GM10266 (cell line): ENCODE results near the gene PCDHA5.

Experiments
- DNase-seq: peaks from one replicate; pipeline ENCODE4 v3.0.0; 2012; ENCODE audit errors: extremely low spot score
- TF ChIP-seq, protein P1 (sequence below): IDR thresholded peaks from 2 replicates; pipeline ENCODE4 v1.5.1; 2012; ENCODE audit warnings: mild to moderate bottlenecking, low read depth; ENCODE audit not compliant: control insufficient read depth, insufficient read depth; ENCODE audit errors: missing control alignments

The PCDHA5 gene

DNA sequence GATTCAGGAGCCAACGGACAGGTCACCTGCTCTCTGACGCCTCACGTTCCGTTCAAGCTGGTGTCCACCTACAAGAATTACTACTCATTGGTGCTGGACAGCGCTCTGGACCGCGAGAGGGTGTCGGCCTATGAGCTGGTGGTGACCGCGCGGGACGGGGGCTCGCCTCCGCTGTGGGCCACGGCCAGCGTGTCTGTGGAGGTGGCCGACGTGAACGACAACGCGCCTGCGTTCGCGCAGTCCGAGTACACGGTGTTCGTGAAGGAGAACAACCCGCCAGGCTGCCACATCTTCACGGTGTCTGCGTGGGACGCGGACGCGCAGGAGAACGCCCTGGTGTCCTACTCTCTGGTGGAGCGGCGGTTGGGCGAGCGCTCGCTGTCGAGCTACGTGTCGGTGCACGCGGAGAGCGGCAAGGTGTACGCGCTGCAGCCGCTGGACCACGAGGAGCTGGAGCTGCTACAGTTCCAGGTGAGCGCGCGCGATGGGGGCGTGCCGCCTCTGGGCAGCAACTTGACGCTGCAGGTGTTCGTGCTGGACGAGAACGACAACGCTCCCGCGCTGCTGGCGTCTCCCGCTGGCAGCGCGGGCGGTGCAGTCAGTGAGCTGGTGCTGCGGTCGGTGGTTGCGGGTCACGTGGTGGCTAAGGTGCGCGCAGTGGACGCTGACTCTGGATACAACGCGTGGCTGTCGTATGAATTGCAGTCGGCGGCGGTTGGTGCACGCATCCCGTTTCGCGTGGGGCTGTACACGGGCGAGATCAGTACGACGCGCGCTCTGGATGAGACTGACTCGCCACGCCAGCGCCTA is 36.0 kb downstream of the PCDHA5 start:
- TF ChIP-seq, protein P1, sequence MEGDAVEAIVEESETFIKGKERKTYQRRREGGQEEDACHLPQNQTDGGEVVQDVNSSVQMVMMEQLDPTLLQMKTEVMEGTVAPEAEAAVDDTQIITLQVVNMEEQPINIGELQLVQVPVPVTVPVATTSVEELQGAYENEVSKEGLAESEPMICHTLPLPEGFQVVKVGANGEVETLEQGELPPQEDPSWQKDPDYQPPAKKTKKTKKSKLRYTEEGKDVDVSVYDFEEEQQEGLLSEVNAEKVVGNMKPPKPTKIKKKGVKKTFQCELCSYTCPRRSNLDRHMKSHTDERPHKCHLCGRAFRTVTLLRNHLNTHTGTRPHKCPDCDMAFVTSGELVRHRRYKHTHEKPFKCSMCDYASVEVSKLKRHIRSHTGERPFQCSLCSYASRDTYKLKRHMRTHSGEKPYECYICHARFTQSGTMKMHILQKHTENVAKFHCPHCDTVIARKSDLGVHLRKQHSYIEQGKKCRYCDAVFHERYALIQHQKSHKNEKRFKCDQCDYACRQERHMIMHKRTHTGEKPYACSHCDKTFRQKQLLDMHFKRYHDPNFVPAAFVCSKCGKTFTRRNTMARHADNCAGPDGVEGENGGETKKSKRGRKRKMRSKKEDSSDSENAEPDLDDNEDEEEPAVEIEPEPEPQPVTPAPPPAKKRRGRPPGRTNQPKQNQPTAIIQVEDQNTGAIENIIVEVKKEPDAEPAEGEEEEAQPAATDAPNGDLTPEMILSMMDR, result no peak
- DNase-seq, result no peak

DNA sequence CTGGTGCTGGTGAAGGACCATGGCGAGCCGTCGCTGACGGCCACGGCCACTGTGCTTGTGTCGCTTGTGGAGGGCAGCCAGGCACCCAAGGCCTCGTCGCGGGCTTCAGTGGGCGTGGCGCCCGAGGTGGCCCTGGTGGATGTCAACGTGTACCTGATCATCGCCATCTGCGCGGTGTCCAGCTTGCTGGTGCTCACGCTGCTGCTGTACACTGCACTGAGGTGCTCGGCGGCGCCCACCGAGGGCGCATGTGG is 36.5 kb downstream of the PCDHA5 start:
- DNase-seq, result no peak
- TF ChIP-seq, protein P1, result no peak

DNA sequence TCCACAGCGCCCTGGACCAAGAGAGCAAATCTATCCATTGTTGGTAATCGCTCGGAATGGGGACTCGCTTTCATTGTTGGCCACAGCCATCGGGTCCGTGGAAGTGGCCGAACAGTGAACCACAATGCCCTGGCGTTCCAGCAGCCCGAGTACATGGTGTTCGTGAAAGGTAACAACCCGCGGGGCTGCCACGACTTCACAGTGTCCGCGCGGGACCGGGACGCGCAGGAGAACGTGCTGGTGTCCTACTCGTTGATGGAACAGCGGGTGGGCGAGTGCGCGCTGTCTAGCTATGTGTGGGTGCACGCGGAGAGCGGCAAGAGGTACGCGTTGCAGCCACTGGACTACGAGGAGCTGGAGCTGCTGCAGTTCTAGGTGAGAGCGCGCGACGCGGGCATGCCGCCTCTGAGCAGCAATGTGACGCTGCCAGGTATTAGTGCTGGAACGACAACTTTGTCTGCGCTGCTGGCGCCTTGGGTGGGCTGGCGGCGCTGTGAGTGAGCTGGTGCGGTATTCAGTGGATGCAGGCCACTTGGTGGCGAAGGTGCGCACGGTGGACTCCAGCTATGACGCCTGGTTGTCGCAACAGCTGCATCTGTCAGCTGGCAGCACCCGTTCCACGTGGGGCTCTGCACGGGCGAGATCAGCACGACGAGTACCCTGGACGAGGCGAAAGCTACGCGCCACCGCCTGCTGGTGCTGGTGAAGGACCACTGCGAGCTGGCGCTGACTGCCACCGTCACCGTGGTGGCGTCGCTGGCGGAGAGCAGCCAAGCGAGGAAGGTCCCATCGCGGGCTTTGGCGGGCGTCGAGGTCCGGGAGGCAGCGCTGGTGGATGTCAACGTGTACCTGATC is 41.3 kb downstream of the PCDHA5 start:
- no peak for DNase-seq
- TF ChIP-seq, protein P1, result no peak

DNA sequence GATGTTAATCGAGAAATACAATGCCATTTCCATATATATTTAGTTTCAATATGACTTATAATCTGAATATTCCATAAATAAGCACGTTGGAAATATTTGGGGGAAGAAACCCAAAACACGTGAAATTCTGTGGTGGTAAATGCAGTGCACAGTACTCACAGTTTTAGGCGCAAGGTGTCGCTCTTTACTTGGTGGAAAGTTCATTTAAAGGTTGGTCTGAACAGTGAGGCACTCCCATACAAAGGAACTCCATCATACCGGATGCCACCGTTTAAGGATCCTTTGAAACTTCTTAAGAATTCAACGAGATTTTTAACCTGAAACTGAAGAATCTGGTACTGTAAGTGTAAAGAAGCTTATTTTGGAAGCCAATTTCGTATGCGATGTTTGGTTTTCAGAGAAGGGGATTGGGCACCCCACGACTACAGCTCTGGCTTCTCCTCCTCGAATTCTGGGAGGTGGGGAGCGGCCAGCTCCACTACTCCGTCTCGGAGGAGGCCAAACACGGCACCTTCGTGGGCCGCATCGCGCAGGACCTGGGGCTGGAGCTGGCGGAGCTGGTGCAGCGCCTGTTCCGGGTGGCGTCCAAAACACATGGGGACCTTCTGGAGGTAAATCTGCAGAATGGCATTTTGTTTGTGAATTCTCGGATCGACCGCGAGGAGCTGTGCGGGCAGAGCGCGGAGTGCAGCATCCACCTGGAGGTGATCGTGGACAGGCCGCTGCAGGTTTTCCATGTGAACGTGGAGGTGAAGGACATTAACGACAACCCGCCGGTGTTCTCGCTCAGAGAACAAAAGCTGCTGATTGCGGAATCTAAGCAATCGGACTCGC is 47.5 kb downstream of the PCDHA5 start, which contains the start of gene PCDHA11:
Gene PCDHA11 (plus strand): TSS at position 237 of the 834 bp plus-strand sequence. CDS start 147 bp downstream, at position 384.
- TF ChIP-seq, protein P1, result no peak
- DNase-seq, result no peak

DNA sequence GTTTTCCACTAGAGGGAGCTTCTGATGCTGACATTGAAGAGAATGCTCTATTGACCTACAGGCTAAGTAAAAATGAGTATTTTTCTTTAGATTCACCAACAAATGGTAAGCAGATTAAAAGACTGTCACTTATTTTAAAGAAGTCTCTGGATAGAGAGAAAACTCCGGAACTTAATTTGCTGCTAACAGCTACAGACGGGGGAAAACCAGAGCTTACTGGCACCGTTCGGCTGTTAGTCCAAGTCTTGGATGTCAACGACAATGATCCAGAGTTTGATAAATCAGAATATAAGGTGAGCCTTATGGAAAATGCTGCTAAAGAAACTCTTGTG is 48.1 kb downstream of the PCDHA5 start:
- TF ChIP-seq, protein P1, result no peak
- no peak for DNase-seq

DNA sequence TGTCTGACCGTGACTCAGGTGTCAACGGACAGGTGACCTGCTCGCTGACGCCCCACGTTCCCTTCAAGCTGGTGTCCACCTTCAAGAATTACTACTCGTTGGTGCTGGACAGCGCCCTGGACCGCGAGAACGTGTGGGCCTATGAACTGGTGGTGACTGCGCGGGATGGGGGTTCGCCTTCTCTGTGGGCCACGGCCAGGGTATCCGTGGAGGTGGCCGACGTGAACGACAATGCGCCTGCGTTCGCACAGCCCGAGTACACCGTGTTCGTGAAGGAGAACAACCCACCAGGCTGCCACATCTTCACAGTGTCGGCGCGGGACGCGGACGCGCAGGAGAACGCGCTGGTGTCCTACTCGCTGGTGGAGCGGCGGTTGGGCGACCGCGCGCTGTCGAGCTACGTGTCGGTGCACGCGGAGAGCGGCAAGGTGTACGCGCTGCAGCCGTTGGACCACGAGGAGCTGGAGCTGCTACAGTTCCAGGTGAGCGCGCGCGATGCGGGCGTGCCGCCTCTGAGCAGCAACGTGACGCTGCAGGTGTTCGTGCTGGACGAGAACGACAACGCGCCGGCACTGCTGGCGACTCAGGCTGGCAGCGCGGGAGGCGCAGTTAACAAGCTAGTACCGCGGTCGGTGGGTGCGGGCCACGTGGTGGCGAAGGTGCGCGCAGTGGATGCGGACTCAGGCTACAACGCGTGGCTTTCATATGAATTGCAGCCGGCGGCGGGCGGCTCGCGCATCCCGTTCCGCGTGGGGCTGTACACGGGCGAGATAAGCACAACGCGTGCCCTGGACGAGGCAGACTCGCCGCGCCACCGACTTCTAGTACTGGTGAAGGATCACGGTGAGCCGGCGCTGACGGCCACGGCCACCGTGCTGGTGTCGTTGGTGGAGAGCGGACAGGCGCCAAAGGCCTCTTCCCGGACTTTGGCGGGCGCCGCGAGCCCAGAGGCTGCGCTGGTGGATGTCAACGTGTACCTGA is 49.1 kb downstream of the PCDHA5 start:
- TF ChIP-seq, protein P1, result no peak
- no peak for DNase-seq
